Measurements from ENCODE around the gene KIAA0040.

DNA sequence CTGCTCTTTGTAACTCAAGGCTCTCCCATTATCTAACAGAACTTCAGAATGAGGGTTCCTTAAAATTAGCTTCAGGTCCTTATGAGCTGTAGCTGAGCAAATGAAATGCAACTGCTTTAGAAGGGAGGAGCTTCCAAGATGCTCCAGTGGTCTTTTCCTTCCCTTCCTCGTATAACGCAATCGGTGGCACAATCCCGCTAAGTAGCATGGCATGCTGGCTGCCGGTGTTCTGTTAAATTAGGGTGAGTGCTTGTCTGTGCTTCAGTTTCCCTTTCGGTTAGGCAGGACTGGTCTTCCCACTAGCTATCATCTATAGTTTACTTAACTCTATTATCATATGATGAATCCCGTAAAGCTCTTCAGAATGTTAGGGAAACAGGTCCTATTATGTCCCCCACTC lies 917 bp downstream of the KIAA0040 start:
- no peak for TF ChIP-seq EZH2 (IDR thresholded peaks at IDR 0.05; ENCODE audit: insufficient read depth, poor library complexity, severe bottlenecking)
- no peak for TF ChIP-seq EZH2phosphoT487 (IDR thresholded peaks at IDR 0.05; ENCODE audit: insufficient read depth, low read depth)

Data from GM23248 (cell line).